ENCODE results near the gene SNN.

DNA sequence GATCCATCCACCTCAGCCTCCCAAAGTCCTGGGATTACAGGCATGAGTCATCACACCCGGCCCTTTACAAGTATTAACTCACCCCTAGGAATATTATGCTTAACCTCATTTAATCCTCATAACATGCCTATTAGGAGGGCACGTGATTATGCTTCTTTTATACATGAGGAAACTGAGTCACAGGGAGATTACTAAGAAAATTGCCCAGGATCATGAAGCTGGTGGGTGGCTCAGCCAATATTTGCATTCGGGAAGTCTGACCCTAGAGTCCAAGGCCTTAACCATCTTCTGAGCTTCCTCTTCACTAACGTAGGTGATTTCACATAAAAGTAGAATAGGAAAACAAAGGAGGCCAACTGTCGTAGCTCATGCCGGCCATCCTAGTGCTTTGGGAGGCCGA lies 19.0 kb upstream of the SNN start:
- TF ChIP-seq, protein P1, sequence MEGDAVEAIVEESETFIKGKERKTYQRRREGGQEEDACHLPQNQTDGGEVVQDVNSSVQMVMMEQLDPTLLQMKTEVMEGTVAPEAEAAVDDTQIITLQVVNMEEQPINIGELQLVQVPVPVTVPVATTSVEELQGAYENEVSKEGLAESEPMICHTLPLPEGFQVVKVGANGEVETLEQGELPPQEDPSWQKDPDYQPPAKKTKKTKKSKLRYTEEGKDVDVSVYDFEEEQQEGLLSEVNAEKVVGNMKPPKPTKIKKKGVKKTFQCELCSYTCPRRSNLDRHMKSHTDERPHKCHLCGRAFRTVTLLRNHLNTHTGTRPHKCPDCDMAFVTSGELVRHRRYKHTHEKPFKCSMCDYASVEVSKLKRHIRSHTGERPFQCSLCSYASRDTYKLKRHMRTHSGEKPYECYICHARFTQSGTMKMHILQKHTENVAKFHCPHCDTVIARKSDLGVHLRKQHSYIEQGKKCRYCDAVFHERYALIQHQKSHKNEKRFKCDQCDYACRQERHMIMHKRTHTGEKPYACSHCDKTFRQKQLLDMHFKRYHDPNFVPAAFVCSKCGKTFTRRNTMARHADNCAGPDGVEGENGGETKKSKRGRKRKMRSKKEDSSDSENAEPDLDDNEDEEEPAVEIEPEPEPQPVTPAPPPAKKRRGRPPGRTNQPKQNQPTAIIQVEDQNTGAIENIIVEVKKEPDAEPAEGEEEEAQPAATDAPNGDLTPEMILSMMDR (IDR thresholded peaks at IDR 0.05; ENCODE audit: low read length): no peak
- no peak for TF ChIP-seq EZH2 (IDR thresholded peaks at IDR 0.05; ENCODE audit: borderline replicate concordance, low read length)
